Measurements from ENCODE around the gene KCNH8.

Gene KCNH8

DNA sequence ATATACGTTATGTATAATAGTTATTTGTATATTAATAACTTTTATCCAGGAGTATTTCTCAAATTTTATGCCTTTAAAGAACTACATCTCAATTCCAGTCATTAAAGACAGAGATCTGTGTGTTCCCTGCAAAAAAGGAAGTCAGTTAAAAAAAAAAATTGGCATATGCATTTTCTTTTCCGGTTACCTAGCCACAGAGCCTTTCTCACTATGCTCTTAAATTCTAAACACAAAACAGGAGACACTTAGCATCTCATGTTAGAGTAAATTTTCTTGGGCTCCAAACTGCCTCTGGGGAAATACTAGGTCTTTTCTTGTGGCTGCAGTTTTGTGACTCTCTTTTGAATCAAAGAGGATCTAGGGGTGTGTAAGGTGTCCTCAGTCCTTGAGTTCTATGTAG lies 105.9 kb downstream of the KCNH8 start:
- no peak for DNase-seq (ENCODE audit: low read depth)

DNA sequence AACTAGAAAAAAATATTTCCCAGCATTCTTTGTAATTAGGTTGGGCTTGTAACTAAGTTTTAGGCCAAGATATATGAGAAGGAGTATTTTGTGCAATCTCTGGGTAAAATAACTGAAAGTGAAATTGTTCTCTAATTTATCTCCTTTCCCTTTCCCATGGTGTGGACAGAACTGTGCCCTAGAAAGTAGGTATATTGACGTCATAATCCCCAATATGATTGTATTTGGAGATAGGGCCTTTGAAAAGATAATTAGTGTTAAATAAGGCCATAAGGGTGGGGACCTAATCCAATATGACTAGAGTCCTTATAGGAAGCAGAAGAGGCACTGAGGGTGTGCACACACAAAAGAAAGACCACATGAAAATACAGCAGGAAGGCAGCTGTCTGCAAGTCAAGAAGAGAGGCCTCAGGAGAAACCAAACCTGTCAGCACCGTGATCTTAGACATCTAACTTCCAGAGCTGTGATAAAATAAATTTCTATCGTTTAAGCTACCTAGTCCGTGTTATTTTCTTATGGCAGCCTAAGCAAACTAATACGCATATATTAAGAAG lies 106.6 kb downstream of the KCNH8 start:
- no peak for DNase-seq (ENCODE audit: low read depth)

DNA sequence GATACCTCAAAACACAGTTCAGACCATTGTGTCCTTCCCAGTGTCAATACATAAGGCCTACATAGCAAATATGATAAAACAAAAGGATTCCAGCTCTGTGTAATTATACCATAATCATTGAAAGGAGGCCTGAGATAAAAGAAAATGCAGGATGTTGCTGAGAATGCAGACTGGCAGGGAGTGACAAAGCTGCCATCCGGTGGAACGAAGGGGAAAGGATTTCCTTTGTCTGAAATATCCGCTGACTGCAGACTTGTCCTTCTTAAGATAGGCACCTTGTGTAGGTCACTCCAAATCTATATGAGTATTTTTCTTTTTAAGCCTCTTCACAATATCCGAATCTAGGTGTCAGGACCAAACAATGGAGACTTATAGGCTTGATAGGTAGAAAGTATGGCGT lies 108.0 kb downstream of the KCNH8 start:
- no peak for DNase-seq (ENCODE audit: low read depth)

DNA sequence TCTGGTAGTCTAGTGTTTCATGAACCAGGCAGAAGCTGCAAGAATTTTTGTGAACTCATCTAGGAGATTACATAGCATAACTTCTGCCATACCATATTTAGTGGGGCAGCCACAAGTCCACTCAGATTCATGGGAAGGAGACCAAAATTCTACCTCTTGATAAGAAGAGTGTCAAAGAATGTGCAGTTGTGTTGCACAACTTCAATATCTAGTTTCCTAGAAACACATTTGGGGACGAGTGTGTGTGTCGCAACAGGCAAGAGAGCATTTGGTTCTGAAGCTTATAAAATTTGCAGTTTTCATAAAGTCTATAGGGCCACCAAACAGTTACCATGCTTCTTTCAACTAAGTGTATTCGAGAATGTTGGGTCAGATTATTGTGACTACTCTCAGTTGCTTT lies 115.3 kb downstream of the KCNH8 start:
- no peak for DNase-seq (ENCODE audit: low read depth)

DNA sequence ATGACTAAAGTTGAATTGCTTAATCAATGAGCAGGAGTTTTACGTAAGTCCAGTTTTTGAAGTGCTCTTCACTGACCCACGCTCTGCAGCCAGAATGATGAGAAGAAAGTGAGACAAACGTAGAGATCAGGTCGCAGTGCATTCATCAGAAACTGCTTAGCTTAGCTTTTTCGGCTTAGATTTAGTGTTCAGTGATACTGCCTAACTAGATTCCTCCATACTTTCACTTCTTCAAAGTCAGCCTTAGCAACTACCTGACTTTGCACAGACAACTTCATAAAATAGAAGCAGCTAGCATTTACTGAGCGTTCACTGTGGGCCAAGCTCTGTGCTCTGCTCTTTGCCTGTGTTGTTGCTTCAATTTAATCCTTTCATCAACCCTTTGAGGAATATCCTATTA lies 116.1 kb downstream of the KCNH8 start:
- DNase-seq (ENCODE audit: low read depth) = no peak

DNA sequence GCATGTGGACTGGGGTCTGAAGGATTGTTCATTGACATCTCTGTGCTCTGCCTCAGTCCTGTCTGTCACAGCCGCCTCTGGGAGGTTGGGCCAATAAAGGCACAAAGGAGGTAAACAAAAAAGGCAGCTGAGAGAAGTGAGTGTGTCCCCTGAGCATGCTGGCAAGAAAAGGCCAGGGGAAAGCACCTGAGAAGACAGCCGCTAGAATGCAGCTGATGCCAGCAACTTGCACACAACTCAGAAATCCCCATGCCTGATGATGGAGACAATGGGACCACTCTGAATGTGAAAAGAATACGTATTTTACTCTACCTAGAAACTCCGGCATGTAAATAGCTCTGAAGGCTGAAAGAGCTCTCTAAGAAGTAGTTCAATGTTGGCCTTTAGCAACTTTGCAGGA lies 118.7 kb downstream of the KCNH8 start:
- no peak for DNase-seq (ENCODE audit: low read depth)

DNA sequence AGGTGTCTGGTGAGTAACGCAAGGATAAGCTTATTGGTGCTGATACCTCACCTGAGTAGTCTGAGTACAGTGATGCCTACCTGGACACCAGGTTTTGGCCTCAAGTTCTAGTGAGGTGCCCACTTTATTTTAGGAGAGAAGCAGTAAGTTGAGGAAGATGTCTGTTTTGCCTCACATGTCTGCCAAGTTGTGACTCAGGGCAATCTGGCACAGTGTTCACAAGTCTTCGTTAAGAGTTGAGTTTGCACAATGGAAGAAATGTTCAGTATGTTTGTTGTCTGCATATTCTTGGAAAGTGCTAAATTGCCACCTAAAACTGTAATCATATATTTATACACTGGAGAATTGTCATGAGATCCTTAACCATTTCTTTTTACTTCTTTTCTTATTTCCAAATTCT lies 122.2 kb downstream of the KCNH8 start:
- DNase-seq (ENCODE audit: low read depth) = no peak

DNA sequence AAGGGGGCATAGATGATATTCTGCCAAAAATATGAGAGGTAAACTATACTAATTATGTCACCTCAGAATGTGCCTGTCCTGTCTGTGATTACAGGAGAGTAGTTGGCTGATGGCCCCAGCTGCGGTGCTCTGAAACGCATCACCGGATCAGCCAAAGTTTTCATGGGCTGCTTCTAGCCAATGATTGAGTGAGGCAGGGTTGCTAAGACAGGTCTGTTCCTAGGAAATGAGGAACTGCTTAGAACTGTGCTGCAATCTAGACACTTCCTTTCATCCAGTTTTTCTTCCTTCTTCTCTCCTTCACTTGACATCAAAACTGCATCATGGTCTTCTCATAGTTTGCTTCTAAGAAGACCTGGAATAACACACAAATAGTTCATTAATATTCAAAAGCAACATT lies 124.0 kb downstream of the KCNH8 start:
- no peak for DNase-seq (ENCODE audit: low read depth)

DNA sequence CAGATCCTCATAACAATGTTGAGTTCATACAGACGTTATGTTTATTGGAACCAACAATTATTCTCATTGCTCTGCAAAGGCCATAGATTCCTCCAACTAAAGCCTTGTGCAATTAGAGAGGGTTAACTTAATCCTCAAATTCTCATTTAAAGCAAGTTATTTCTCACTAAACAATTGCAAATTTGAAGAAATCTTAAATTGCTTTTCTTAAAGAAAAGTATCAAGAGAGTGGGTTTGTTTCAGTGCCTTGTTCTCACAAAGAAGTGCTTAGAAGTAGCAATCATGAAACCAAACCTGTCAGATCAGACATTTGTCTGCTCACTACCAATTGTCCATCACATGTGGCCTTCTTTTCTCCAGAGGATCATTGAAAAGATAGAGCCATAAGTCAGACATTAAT lies 124.8 kb downstream of the KCNH8 start:
- no peak for DNase-seq (ENCODE audit: low read depth)

DNA sequence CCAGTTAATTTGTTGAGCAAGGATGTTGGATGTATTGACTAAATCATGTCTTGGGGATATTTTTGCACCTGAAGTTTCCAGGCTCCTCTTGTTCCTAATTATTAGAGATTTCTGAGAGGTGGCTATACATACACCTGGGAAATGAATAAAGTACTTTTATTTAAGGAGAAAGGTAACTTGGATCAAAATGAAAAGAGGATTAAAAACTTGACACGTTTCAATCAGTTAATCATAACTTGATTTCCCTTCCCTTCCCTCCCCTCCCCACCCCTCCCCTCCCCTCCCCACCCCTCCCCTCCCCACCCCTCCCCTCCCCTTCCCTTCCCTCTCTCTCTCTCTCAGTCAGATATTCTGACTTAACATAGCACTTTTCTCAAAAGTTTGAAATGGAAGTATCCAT lies 126.3 kb downstream of the KCNH8 start:
- DNase-seq (ENCODE audit: low read depth) = no peak

DNA sequence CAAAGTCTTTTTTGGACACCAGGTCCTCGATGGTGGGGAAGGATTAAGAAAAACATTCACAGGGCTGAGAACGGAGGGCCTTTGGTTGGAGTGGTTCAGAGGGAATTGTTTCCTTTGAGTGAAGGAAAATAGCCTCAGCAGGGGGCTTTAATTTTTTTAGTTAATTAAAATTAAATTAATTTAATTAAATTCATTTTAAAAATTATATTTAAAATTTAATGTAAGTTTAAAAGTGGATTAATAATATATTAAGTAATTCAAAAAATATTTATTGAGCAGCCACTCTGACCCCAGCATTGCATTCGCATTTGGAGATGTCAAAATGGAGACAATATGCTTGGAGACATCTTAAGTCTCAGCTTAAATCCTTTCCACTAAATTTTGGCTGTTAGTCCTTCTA lies 136.7 kb downstream of the KCNH8 start:
- no peak for DNase-seq (ENCODE audit: low read depth)

DNA sequence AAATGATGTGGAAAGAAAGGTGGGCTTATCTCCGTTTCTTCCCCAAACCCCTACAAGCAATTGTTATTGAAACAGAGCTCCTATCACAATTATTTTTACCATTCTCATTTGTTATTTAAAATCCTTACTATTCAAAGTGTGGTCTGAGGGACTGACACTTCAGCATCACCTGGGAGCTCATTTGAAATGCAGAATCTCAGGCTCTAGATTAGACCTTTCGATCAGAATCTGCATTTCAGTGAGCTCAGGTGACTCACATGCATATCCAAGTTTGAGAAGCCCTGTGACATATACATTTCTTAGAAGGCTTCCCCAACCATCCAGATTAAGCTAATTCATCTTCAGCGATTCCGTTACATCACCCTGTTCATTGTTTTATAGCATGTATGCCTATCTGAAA lies 145.0 kb downstream of the KCNH8 start:
- DNase-seq (ENCODE audit: low read depth) = no peak

DNA sequence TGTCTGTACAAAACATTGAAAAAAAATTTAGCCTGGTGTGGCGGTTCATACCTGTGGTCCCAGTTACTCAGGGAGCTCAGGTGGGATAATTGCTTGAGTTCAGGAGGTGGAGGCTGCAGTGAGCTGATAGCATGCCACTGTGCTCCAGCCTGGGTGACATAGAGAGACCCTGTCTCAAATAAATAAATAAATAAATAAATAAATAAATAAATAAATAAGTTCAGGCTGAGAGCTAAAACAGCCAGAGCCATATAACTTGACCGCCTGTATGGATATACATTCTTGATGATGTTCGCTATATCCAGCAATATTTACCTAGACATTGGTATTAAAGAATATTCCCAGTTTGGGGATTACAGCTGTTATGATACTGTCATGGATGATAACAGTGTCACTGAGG lies 146.9 kb downstream of the KCNH8 start:
- no peak for DNase-seq (ENCODE audit: low read depth)

DNA sequence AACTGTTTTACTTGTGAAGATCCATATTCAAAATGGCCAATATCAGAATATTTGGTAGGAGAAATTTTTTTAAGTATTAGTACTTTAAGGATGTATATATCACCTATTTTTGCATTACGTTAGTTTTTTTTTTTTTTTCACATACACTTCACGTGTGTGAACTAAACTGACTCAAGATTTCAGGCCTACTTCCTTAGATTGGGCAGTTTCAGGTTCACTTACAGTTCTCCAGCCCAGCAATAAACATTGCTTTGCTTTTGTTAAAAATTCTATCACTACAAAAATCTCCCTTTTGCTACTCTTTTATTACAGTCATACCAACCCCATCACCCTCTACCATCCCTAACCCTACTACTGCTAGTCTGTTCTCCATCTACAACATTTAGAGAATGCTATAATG lies 183.6 kb downstream of the KCNH8 start:
- DNase-seq (ENCODE audit: low read depth) = no peak

DNA sequence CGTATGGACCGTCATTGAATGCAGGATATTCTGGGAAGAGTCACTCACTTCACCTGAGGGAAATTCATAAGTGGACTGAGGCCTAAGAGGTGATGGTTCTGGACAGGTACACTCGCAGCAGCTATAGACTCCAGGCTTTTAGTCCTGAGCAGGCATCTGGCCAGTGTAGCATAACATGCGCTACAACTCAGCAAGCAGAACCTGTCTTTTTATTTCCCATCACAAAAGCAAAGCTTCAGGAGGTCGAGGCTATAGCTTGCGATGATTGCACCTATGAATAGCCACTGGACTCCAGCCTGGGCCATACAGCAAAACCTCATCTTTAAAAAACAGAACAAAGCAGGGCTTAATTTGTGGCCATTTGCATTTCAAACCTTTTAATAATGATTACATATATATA lies 185.8 kb downstream of the KCNH8 start:
- no peak for DNase-seq (ENCODE audit: low read depth)

DNA sequence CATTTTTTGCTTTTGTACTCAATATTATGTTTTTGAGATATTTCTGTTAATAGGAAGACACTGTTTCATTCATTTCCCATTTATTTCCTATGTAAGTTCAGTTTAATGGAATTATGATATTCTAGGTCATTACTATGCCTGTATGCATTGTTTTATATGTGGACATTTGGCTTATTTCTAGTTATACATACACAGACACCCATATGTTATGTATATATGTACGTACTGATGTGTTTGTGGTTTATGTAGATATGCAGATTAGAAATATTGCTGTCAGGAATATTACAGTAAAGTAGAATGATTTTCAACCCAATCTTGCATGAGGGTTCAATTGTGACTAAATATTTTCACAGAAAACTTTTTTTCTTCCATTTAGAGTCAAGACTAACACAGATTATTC lies 190.5 kb downstream of the KCNH8 start:
- no peak for DNase-seq (ENCODE audit: low read depth)

DNA sequence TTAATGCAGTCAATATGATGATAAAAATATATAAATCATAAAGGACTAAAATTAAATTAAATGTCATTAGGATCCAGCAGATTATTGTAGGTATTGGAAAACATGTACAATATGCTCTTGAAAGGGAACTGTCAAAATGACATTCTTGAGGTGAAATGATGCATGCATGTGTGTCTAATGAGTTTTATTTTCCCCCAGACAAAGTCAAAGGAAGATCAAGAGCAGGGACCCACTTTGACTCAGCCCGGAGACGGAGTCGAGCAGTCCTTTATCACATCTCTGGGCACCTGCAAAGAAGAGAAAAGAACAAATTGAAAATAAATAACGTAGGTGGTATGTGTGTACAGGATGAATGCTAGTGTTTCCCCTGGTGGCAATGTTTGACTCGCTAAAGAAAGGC lies 194.1 kb downstream of the KCNH8 start:
- no peak for DNase-seq (ENCODE audit: low read depth)

DNA sequence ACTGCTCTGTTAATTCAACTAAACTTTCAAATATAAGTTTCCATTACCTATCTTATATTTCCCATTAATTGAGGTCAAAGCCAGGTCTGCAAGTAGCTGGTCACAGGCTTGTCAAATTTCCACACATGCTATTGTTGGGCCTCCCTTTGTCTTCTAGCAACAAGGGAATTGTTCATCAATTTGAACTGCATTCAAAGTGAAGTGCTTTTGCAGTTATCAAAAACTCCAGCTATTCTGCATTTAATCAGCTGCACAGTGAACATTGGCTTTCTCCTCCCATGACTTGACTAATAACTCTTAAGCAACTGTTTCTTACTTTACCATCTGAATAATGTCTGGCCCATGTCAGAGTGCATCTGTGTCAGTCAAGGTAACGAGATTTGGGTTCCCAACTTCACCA lies 198.4 kb downstream of the KCNH8 start:
- no peak for DNase-seq (ENCODE audit: low read depth)

DNA sequence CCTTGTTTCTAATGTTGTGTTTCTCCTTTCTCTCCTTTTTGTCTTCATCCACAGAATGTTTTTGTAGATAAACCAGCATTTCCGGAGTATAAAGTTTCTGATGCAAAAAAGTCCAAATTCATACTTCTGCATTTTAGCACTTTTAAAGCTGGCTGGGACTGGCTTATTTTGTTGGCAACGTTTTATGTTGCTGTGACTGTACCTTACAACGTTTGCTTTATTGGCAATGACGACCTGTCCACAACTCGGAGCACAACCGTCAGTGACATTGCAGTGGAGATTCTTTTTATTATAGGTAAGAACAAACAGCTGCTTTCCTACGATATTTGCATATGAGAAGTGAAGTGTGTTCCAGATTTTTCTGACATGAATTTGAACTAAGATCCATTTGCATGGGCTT lies 199.4 kb downstream of the KCNH8 start:
- DNase-seq (ENCODE audit: low read depth) = no peak

DNA sequence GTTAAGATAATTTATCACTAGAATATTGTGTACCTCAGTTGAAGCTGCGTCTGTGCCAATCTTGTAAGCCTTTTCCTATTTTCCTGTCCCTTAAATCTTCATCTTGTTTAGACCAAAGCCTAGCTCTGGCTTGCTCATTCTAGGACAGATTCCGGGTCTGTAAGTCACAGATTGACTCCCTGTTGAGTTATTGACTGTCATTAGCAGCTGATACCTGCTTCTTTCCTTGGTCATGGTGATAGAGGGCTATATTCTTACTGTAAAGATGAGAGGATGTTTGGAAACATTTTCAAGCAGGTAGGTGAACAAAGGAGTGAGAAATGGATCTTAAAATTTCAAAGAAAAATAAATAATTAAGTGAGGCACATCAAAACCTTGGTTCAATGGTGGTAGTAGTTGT lies 200.2 kb downstream of the KCNH8 start:
- no peak for DNase-seq (ENCODE audit: low read depth)

DNA sequence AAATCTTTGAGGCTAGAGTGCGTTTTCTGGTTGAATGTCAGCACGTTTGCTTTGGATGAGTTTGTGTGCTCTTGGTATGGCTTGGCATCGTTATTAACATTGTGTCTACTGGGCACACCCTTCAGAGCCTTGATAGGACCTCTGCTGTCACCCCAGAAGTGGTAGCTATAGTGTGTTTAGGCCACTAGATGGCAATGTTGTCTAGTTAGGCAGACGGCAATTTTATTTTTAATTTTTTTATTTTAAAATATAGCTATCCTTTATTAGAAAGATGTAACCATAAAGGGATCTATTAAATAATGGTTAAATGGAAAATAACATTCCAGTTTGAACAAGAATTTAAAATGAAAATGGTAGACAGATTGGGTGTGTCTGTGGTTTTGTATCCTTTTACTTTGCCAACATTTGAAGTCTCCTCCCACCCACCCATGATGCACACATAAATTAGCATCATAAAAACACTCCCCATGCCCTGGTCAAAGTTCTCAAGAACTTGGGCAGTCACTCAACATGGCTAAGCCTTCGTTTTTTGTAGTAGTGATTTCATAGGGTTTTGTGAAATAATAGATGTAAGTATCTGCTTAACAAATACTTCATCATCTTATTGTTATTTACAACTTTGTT lies 200.7 kb downstream of the KCNH8 start:
- no peak for DNase-seq (ENCODE audit: low read depth)

DNA sequence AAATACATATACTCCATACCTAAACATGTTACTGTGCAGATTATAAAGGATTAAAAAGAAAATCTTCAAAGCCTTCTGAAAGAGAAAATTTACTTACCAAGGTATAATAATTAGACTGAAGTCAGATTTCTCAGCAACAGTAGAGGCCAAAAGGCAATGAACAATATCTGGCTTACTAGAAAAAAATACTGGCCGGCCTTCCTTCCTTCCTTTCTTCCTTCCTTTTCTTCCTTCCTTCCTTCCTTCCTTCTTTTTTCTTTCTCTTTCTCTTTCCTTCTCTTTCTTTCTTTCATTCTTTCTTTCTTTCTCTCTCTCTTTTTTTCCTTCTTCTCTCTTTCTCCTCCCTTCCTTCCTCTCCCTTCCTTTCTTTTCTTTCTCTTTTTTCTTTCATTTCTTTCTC lies 209.6 kb downstream of the KCNH8 start:
- no peak for DNase-seq (ENCODE audit: low read depth)

DNA sequence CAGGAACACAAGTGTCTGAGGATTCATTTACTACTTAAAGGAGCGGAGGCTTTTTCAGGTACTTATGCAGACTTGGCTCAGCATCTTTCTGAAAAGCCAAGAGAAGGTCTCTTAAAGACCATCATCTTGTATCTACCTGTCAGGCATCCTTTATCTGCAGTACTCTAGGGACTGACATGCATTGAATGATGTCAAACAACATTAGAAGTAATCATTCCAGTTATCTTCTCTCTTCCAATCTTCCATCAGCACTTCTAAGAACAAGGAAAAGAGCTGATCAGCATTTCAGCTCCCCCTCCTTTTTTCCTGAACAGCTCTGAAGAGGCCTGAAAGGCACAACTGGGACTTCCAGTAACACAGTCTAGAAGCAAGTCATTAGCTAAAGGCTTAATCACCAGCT lies 214.8 kb downstream of the KCNH8 start:
- DNase-seq (ENCODE audit: low read depth) = no peak

DNA sequence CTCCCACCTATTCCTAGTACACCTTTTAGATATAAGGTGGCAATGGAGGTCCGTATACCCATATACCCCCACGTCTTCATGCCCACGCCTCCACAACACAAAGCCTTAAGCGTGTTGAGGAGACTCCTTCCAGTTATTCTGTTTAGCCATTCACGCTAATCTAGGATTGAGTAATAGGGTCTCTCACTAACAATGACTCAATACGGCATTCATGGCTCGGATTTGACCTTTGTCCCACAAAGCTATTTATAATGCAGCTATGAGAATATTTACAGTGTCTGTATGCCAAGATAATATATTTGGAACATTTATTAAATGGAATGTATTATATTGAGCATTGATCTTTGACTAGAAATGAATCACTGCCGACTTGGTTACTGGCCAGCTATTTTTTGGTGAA lies 215.8 kb downstream of the KCNH8 start:
- no peak for DNase-seq (ENCODE audit: low read depth)

DNA sequence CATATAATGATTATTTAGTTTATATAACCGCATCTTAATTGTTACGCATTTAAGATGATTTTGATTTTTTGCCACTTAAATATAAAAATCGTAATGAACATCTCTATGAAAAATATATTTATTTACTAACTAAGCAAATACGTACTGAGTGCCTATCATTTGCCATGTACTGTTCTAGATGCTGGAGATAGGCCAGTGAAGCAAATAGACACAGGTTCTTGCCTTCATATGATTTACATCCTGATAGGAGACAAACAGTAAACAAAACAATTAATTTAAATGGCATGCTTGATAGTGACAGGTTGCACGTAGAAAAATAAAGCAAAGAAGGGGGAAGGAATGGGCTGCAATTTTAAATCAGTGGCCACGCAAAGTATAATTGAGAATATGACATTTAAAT lies 217.2 kb downstream of the KCNH8 start:
- DNase-seq (ENCODE audit: low read depth) = no peak

Data from activated T-helper 1 cell treated with Interleukin-2 at 50 U/mL for 16 hours (primary cell).